GM23248 (cell line): ENCODE results near the gene RBP4. TPM values are rescaled to one million over a fixed set of nuclear protein-coding genes. Genes with fewer than 3 reads are reported as not detected.

Experiments
- DNase-seq: peaks from one replicate; pipeline ENCODE4 v3.0.0-alpha.2; 2015
- H2AFZ ChIP-seq: fragments of 200-600 bp; sonication (generic); 2 replicates; pipeline ENCODE4 v1.6.1; 2016; ENCODE audit warnings: antibody characterized with exemption
- H3F3A ChIP-seq: fragments of 200-600 bp; sonication (generic); 2 replicates; pipeline ENCODE4 v1.6.1; 2016; ENCODE audit warnings: mild to moderate bottlenecking, antibody characterized with exemption, mixed run types; ENCODE audit not compliant: insufficient read depth
- H3K27ac ChIP-seq: fragments of 200-600 bp; sonication (generic); 2 replicates; pipeline ENCODE4 v1.5.1; 2016; ENCODE audit warnings: mild to moderate bottlenecking
- H3K27me3 ChIP-seq: fragments of 200-600 bp; sonication (generic); replicated peaks from 2 replicates; pipeline ENCODE4 v1.6.1; 2016; ENCODE audit warnings: mild to moderate bottlenecking; ENCODE audit not compliant: insufficient read depth
- H3K36me3 ChIP-seq: fragments of 200-600 bp; sonication (generic); 2 replicates; pipeline ENCODE4 v1.6.1; 2016; ENCODE audit warnings: low read depth, mild to moderate bottlenecking
- H3K4me1 ChIP-seq: fragments of 200-600 bp; sonication (generic); 2 replicates; pipeline ENCODE4 v1.6.1; 2016; ENCODE audit warnings: mild to moderate bottlenecking; ENCODE audit not compliant: insufficient read depth
- H3K4me2 ChIP-seq: fragments of 200-600 bp; sonication (generic); one replicate; pipeline ENCODE4 v1.6.1; 2016; ENCODE audit warnings: mild to moderate bottlenecking; ENCODE audit not compliant: unreplicated experiment
- H3K4me3 ChIP-seq: fragments of 200-600 bp; sonication (generic); 2 replicates; pipeline ENCODE4 v1.5.1; 2016; ENCODE audit warnings: mild to moderate bottlenecking
- H3K79me2 ChIP-seq: fragments of 200-600 bp; sonication (generic); 2 replicates; pipeline ENCODE4 v1.6.1; 2016; ENCODE audit warnings: mild to moderate bottlenecking; ENCODE audit not compliant: insufficient read depth
- H3K9ac ChIP-seq: fragments of 200-600 bp; sonication (generic); 2 replicates; pipeline ENCODE4 v1.6.1; 2016; ENCODE audit warnings: mild to moderate bottlenecking
- H3K9me2 ChIP-seq: fragments of 200-600 bp; sonication (generic); 2 replicates; pipeline ENCODE4 v1.6.1; 2016; ENCODE audit warnings: mixed run types, mild to moderate bottlenecking, moderate library complexity; ENCODE audit not compliant: insufficient read depth
- H3K9me3 ChIP-seq: fragments of 200-600 bp; sonication (generic); one replicate; pipeline ENCODE4 v1.6.1; 2017; ENCODE audit warnings: low read depth
- H4K20me1 ChIP-seq: fragments of 200-600 bp; sonication (generic); 2 replicates; pipeline ENCODE4 v1.6.0; 2016; ENCODE audit not compliant: insufficient read depth
- EZH2 ChIP-seq: fragments of 200-600 bp; sonication (generic); IDR thresholded peaks from 2 replicates; pipeline ENCODE4 v1.6.1; 2018; ENCODE audit warnings: antibody characterized with exemption, mild to moderate bottlenecking; ENCODE audit not compliant: insufficient read depth, poor library complexity, severe bottlenecking
- EZH2phosphoT487 ChIP-seq: fragments of 200-600 bp; sonication (generic); IDR thresholded peaks from 2 replicates; pipeline ENCODE4 v1.6.1; 2018; ENCODE audit warnings: antibody characterized with exemption, moderate library complexity, mild to moderate bottlenecking, low read depth; ENCODE audit not compliant: insufficient read depth
- WGBS, 2 experiments: methylation state at CpG; one replicate each; pipeline ENCODE4 v1.1.6; 2015 to 2017; ENCODE audit warnings: low lambda C conversion rate in 2 of 2, low coverage in 1 of 2; ENCODE audit errors: missing lambda C conversion rate in 2 of 2; 5-methylcytosine and 5-hydroxymethylcytosine counted together
- in situ Hi-C: fragments of 300-500 bp; cut with MboI; formaldehyde crosslinking; loops from 2 replicates; pipeline ENCODE4 v1.15.0; 2020
- polyA plus RNA-seq: library from polyadenylated mRNA; unstranded; fragments of >200 nt; fragmentation: Nextera tagmentation; extraction: Ambion mirVana; gene quantifications from 2 replicates; pipeline ENCODE4 v1.2.1, GENCODE V29; 2016
- total RNA-seq: library from RNA; depleted of rRNA; stranded (reverse); fragments of >200 nt; shearing (Covaris generic); gene quantifications from 2 replicates; pipeline ENCODE4 v1.2.3, GENCODE V29; 2014

Gene RBP4
- total and polyA plus RNA-seq, 2 experiments from 2014 or later = 0.46 TPM; not detected in 1

DNA sequence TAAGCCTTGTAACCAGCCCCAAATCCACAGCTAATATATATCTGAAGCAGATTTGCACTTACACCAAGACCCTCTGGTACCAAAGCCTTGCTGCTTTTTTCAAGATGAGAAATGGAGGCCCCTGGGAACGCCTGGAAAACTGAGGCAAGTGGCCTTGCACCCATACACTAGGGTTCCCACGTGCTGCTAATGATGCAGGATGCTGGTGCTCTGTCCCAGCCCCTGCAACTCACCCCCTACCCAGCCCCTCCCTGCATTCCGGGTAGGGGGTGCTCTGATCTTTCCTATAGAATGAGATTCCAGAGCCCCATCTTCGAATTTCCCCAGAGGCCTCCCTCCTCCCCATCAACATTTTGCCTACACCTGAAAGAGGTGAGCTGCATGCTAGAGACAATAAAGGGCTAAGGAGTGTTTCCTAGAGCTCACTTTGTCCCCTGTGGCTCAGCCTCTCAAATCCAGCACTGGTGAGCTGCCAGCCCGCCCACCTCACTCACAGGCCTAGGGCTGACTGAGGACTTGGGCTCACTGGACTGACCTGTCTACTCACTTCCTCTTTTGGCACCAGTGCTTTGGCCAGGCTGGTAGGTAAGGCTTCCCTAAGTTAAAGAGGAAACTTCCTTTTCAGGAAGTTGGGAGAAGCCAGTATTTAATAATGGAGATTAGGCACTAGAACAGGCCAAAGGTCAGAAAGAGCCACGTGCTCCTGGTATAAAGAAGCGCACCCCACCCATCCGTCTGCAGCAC, 9.8 kb downstream of the RBP4 start:
- Histone ChIP-seq H3K9me3 (no peaks in the 10 kb centered on the region), H3K4me3 (no peak overlapping the region), H4K20me1 (no peaks in the 10 kb centered on the region), H3K79me2 (no peaks in the 10 kb centered on the region), H3K36me3 (no peaks in the 10 kb centered on the region), H3K4me1 (no peaks in the 10 kb centered on the region), H2AFZ (no peak overlapping the region), H3K27me3 (peaks cover 5% of the 10 kb centered on the region), H3K9me2 (no peaks in the 10 kb centered on the region), H3K9ac (no peak overlapping the region), H3K27ac (no peak overlapping the region), H3K4me2 (no peak overlapping the region), H3F3A (no peaks in the 10 kb centered on the region)
- in situ Hi-C loops = no loop called here
- TF ChIP-seq EZH2phosphoT487 (no peak), EZH2 (no peak)
- 57 to 62% methylated on average over 8 of the region's 8 CpGs for WGBS, 2 experiments
- DNase-seq = no peak

DNA sequence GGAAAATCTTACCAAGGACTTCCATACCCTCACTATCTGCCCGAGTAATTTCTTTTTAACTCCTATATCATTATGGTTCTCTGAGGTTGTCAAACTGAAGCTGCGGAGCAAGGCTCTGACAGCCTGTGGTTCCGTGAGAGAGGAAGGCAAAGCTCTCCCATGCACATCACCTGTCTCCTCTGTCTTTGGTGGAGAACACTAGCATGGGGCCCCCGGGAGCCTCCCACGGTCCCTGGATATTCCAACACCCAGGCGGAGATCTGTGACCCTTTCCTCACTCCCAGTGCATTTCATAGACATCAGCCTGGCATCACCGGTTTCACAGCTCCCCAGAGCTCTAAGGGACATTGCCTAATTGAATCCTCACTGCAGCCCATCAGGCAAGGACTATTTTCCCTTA, 10.4 kb downstream of the RBP4 start:
- WGBS, 2 experiments = 22 to 26% methylated on average over 7 of the region's 7 CpGs
- no peaks in the 10 kb centered on the region for H3K79me2 ChIP-seq
- no peak overlapping the region for H3K4me3 ChIP-seq
- no peaks in the 10 kb centered on the region for H3K9me3 ChIP-seq
- no peaks in the 10 kb centered on the region for H3K9me2 ChIP-seq
- H4K20me1 ChIP-seq = no peaks in the 10 kb centered on the region
- no peaks in the 10 kb centered on the region for H3F3A ChIP-seq
- no peaks in the 10 kb centered on the region for H3K36me3 ChIP-seq
- no peak overlapping the region for H3K27ac ChIP-seq
- no peaks in the 10 kb centered on the region for H3K4me1 ChIP-seq
- TF ChIP-seq EZH2phosphoT487 (no peak), EZH2 (no peak)
- no peak overlapping the region for H2AFZ ChIP-seq
- peaks cover 5% of the 10 kb centered on the region for H3K27me3 ChIP-seq
- in situ Hi-C loops = no loop called here
- no peak for DNase-seq
- H3K4me2 ChIP-seq = no peak overlapping the region
- H3K9ac ChIP-seq = no peak overlapping the region

- no peaks in the 10 kb centered on the region for H4K20me1 ChIP-seq
- no peaks in the 10 kb centered on the region for H3K36me3 ChIP-seq
- no peak for DNase-seq
- no peak overlapping the region for H3K4me3 ChIP-seq
- H3K9me2 ChIP-seq = no peaks in the 10 kb centered on the region
- no peaks in the 10 kb centered on the region for H3K79me2 ChIP-seq
- H3K4me1 ChIP-seq = no peaks in the 10 kb centered on the region
- no peaks in the 10 kb centered on the region for H3F3A ChIP-seq
- no peak overlapping the region for H3K9ac ChIP-seq
- in situ Hi-C loops = no loop called here
- no peak overlapping the region for H2AFZ ChIP-seq
- peaks cover 8% of the 10 kb centered on the region for H3K27me3 ChIP-seq
- no peak overlapping the region for H3K27ac ChIP-seq
- H3K9me3 ChIP-seq = no peaks in the 10 kb centered on the region
- WGBS, 2 experiments = 49 to 54% methylated on average over 15 of the region's 15 CpGs
- no peak for TF ChIP-seq EZH2
- TF ChIP-seq EZH2phosphoT487 = no peak
- no peak overlapping the region for H3K4me2 ChIP-seq
These were observed 11.1 kb downstream of the RBP4 start for GRCh38 chr10:93589648-93590562.

DNA sequence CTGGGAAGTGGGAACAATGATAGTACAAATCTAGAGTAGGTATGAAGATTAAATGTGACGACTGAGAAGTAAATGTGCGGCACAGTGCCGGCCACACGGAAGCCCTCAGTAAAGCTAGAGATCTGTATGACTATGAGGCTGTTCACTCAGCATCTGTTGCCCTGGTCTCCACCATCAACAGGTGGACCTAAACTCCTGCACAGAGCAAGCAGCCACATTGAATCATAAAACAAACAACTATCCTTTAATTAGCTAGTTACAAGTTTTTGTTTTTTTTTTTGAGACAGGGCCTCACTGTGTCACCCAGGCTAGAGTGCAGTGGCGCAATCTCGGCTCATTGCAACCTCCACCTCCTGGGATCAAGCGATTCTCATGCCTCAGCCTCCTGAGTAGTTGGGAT, 16.6 kb downstream of the RBP4 start:
- Histone ChIP-seq H3K27me3 (peaks cover 3% of the 10 kb centered on the region; the same call in 1 of the 2 replicates), H4K20me1 (no peaks in the 10 kb centered on the region), H2AFZ (no peak overlapping the region), H3K27ac (no peak overlapping the region), H3K9me2 (no peaks in the 10 kb centered on the region), H3K4me1 (no peaks in the 10 kb centered on the region), H3K9me3 (no peaks in the 10 kb centered on the region), H3K36me3 (no peaks in the 10 kb centered on the region), H3K9ac (no peak overlapping the region), H3F3A (no peaks in the 10 kb centered on the region), H3K4me2 (no peak overlapping the region), H3K79me2 (no peaks in the 10 kb centered on the region), H3K4me3 (no peak overlapping the region)
- TF ChIP-seq EZH2 = no peak
- TF ChIP-seq EZH2phosphoT487 = no peak
- 77 to 80% methylated on average over 7 of the region's 7 CpGs for WGBS, 2 experiments
- no peak for DNase-seq
- in situ Hi-C loops = no loop called here
